GM18870 (cell line): ENCODE data around the gene ANK3.

Source experiments
- ATAC-seq: cut with Tn5 transposase; IDR thresholded peaks from one replicate; pipeline ENCODE4 v1.9.1; 2021; ENCODE audit warnings: moderate library complexity; ENCODE audit not compliant: unreplicated experiment

Gene ANK3

GRCh38 chr10:60380781-60381180 is 8.9 kb downstream of the ANK3 start:
- ATAC-seq, result no peak

GRCh38 chr10:60377955-60378354 is 11.7 kb downstream of the ANK3 start:
- ATAC-seq, result no peak

- ATAC-seq, result no peak
Observed at GRCh38 chr10:60377042-60377352, 12.7 kb downstream of the ANK3 start.

- no peak for ATAC-seq
Observed at GRCh38 chr10:60376221-60377041, 13.2 kb downstream of the ANK3 start.

- ATAC-seq, result no peak
Observed at GRCh38 chr10:60375293-60376004, 14.2 kb downstream of the ANK3 start.

GRCh38 chr10:60374836-60375235 is 14.8 kb downstream of the ANK3 start:
- no peak for ATAC-seq

- ATAC-seq, result no peak
Observed at GRCh38 chr10:60372436-60372835, 17.2 kb downstream of the ANK3 start.

GRCh38 chr10:60369547-60369930 is 20.1 kb downstream of the ANK3 start:
- no peak for ATAC-seq

- no peak for ATAC-seq
Observed at GRCh38 chr10:60368875-60369546, 20.7 kb downstream of the ANK3 start.

- ATAC-seq, result no peak
Observed at GRCh38 chr10:60367901-60368300, 21.8 kb downstream of the ANK3 start.

GRCh38 chr10:60367431-60367830 is 22.2 kb downstream of the ANK3 start:
- ATAC-seq, result no peak

GRCh38 chr10:60367024-60367423 is 22.7 kb downstream of the ANK3 start:
- no peak for ATAC-seq

GRCh38 chr10:60363187-60363586 is 26.5 kb downstream of the ANK3 start:
- no peak for ATAC-seq

GRCh38 chr10:60362461-60362860 is 27.2 kb downstream of the ANK3 start:
- ATAC-seq, result no peak

GRCh38 chr10:60359066-60359465 is 30.6 kb downstream of the ANK3 start:
- ATAC-seq, result no peak

GRCh38 chr10:60358282-60358681 is 31.4 kb downstream of the ANK3 start:
- peak; percentile 98 for ATAC-seq

GRCh38 chr10:60353519-60354258 is 36.0 kb downstream of the ANK3 start:
- ATAC-seq, result no peak

- ATAC-seq, result peak; percentile 64
Observed at GRCh38 chr10:60352105-60352504, 37.6 kb downstream of the ANK3 start.

- ATAC-seq, result peak; percentile 45
Observed at GRCh38 chr10:60351191-60351853, 38.4 kb downstream of the ANK3 start.

- no peak for ATAC-seq
Observed at GRCh38 chr10:60350400-60350799, 39.3 kb downstream of the ANK3 start.

GRCh38 chr10:60349426-60349825 is 40.2 kb downstream of the ANK3 start:
- ATAC-seq, result no peak
